ENCODE results near the gene STAT5B. TPM values are rescaled to one million over a fixed set of nuclear protein-coding genes. Genes with fewer than 3 reads are reported as not detected.

Gene STAT5B
- total and polyA plus RNA-seq, 2 of the 13 experiments (the other 11 are each of a cell fraction or from before 2014, with no cell fraction given): 21.0 to 42.8 TPM

GRCh38 chr17:42182927-42183734, 93.1 kb downstream of the STAT5B start (continued):
- TF ChIP-seq ZNF597 (CRISPR knock-in tag; IDR thresholded peaks at IDR 0.05): no peak
- TF ChIP-seq ZNF281 (CRISPR knock-in tag; IDR thresholded peaks at IDR 0.05; ENCODE audit: borderline replicate concordance): no peak
- no peak for TF ChIP-seq ZNF547 (CRISPR knock-in tag; IDR thresholded peaks at IDR 0.05)
- no peak for TF ChIP-seq ZNF343 (CRISPR knock-in tag; IDR thresholded peaks at IDR 0.05)
- no peak for TF ChIP-seq NFE2L2 (IDR thresholded peaks at IDR 0.05; ENCODE audit: low read length)
- no peak for TF ChIP-seq ZNF510 (CRISPR knock-in tag; IDR thresholded peaks at IDR 0.05; ENCODE audit: low read depth)
- no peak for TF ChIP-seq ELF1 (CRISPR knock-in tag; IDR thresholded peaks at IDR 0.05)
- TF ChIP-seq ZBTB1 (CRISPR knock-in tag; IDR thresholded peaks at IDR 0.05; ENCODE audit: borderline replicate concordance): no peak
- no peak for TF ChIP-seq ZNF564 (CRISPR knock-in tag; IDR thresholded peaks at IDR 0.05)
- TF ChIP-seq ZFP91 (CRISPR knock-in tag; IDR thresholded peaks at IDR 0.05; ENCODE audit: borderline replicate concordance): no peak
- TF ChIP-seq, protein P1, sequence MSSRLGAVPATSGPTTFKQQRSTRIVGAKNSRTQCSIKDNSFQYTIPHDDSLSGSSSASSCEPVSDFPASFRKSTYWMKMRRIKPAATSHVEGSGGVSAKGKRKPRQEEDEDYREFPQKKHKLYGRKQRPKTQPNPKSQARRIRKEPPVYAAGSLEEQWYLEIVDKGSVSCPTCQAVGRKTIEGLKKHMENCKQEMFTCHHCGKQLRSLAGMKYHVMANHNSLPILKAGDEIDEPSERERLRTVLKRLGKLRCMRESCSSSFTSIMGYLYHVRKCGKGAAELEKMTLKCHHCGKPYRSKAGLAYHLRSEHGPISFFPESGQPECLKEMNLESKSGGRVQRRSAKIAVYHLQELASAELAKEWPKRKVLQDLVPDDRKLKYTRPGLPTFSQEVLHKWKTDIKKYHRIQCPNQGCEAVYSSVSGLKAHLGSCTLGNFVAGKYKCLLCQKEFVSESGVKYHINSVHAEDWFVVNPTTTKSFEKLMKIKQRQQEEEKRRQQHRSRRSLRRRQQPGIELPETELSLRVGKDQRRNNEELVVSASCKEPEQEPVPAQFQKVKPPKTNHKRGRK (CRISPR knock-in tag; IDR thresholded peaks at IDR 0.05): peak; percentile 66; the same call in 1 of the 2 replicates
- TF ChIP-seq ZSCAN5A (CRISPR knock-in tag; IDR thresholded peaks at IDR 0.05; ENCODE audit: borderline replicate concordance): no peak
- no peak for TF ChIP-seq YEATS2 (CRISPR knock-in tag; IDR thresholded peaks at IDR 0.05; ENCODE audit: borderline replicate concordance)
- TF ChIP-seq, protein P2, sequence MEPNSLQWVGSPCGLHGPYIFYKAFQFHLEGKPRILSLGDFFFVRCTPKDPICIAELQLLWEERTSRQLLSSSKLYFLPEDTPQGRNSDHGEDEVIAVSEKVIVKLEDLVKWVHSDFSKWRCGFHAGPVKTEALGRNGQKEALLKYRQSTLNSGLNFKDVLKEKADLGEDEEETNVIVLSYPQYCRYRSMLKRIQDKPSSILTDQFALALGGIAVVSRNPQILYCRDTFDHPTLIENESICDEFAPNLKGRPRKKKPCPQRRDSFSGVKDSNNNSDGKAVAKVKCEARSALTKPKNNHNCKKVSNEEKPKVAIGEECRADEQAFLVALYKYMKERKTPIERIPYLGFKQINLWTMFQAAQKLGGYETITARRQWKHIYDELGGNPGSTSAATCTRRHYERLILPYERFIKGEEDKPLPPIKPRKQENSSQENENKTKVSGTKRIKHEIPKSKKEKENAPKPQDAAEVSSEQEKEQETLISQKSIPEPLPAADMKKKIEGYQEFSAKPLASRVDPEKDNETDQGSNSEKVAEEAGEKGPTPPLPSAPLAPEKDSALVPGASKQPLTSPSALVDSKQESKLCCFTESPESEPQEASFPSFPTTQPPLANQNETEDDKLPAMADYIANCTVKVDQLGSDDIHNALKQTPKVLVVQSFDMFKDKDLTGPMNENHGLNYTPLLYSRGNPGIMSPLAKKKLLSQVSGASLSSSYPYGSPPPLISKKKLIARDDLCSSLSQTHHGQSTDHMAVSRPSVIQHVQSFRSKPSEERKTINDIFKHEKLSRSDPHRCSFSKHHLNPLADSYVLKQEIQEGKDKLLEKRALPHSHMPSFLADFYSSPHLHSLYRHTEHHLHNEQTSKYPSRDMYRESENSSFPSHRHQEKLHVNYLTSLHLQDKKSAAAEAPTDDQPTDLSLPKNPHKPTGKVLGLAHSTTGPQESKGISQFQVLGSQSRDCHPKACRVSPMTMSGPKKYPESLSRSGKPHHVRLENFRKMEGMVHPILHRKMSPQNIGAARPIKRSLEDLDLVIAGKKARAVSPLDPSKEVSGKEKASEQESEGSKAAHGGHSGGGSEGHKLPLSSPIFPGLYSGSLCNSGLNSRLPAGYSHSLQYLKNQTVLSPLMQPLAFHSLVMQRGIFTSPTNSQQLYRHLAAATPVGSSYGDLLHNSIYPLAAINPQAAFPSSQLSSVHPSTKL (CRISPR knock-in tag; IDR thresholded peaks at IDR 0.05): peak; percentile 29; the same call in 1 of the 2 replicates
- TF ChIP-seq HDAC1 (CRISPR knock-in tag; IDR thresholded peaks at IDR 0.05): peak; percentile 55
- no peak for TF ChIP-seq POLR2A (IDR thresholded peaks at IDR 0.05; ENCODE audit: insufficient read depth in 1 of 2, low read depth in 2 of 2, low read length in 2 of 2)
